Measurements from ENCODE around the gene ADRA2B. TPM values are rescaled to one million over a fixed set of nuclear protein-coding genes. Genes with fewer than 3 reads are reported as not detected.

ADRA2B gene
- total RNA-seq, 1 experiment from 2014 or later = 0.28 TPM

DNA sequence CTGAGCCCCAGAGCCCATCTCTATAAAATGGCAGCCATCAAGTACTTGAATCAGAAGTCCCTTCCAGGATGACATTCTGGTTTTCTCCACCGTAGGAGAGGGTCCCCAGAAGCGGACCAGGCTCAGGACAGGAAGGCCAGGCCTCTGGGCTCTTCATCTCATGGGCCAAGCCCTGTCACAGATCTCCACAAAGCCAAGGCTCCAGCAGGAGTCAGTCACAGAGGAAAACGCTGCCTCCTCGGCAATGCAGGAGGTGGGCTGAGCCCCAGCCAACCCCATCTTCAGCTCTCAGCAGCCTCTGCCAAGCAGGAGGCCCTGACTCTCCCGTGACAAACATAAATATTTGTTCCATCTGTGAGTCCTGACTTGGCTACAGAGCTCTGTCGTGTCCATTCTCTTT lies 42.2 kb downstream of the ADRA2B start:
- TF ChIP-seq SIN3A (IDR thresholded peaks at IDR 0.05; ENCODE audit: borderline replicate concordance, insufficient read depth, low read depth, low read length) (no peak), REST (IDR thresholded peaks at IDR 0.05; ENCODE audit: insufficient read depth in 1 of 2, low read depth in 2 of 2, low read length in 1 of 2) (no peak), TCF7L2 (IDR thresholded peaks at IDR 0.05; ENCODE audit: low read depth, low read length) (no peak), CTCF (IDR thresholded peaks at IDR 0.05) (no peak), POLR2AphosphoS5 (IDR thresholded peaks at IDR 0.05; ENCODE audit: low read depth, low read length) (no peak)
- no TSS peak for BruUV-seq (replicated peaks)
- no peaks in the 10 kb centered on the region for H3K36me3 ChIP-seq (ENCODE audit: control insufficient read depth, insufficient read depth, low read length)
- ATAC-seq (no peak), DNase-seq (ENCODE audit: low read depth, low spot score) (no peak)
- ChIA-PET POLR2A (no interaction called here), CTCF (no interaction called here)
- H3K9me3 ChIP-seq (ENCODE audit: control insufficient read depth, insufficient read depth, low read depth, low read length) = no peaks in the 10 kb centered on the region
- no peak overlapping the region for H3K27ac ChIP-seq (ENCODE audit: low read length)
- intact Hi-C loops (cut with micrococcal nuclease; ENCODE audit: unreplicated experiment) (no loop called here), in situ Hi-C loops (cut with HindIII; ENCODE audit: low pct_unique_long_range_greater_than_20kb, low sequenced_read_pairs) (no loop called here)
- H3K4me1 ChIP-seq (ENCODE audit: control insufficient read depth, insufficient read depth, low read length) = no peaks in the 10 kb centered on the region
- H3K27me3 ChIP-seq (ENCODE audit: control insufficient read depth, insufficient read depth, low read length) = peaks cover 4% of the 10 kb centered on the region; the same call in 1 of the 2 replicates
- H3K4me3 ChIP-seq (ENCODE audit: low read depth in 2 of 2, low read length in 2 of 2) = no peak overlapping the region

- no peaks in the 10 kb centered on the region for H3K4me1 ChIP-seq (ENCODE audit: control insufficient read depth, insufficient read depth, low read length)
- H3K9me3 ChIP-seq (ENCODE audit: control insufficient read depth, insufficient read depth, low read depth, low read length) = no peaks in the 10 kb centered on the region
- no peak for ATAC-seq
- in situ Hi-C loops (cut with HindIII; ENCODE audit: low pct_unique_long_range_greater_than_20kb, low sequenced_read_pairs) (no loop called here), intact Hi-C loops (cut with micrococcal nuclease; ENCODE audit: unreplicated experiment) (no loop called here)
- TF ChIP-seq TCF7L2 (IDR thresholded peaks at IDR 0.05; ENCODE audit: low read depth, low read length) = no peak
- no peak for TF ChIP-seq POLR2AphosphoS5 (IDR thresholded peaks at IDR 0.05; ENCODE audit: low read depth, low read length)
- TF ChIP-seq REST (IDR thresholded peaks at IDR 0.05; ENCODE audit: insufficient read depth in 1 of 2, low read depth in 2 of 2, low read length in 1 of 2) = no peak
- no peak for TF ChIP-seq SIN3A (IDR thresholded peaks at IDR 0.05; ENCODE audit: borderline replicate concordance, insufficient read depth, low read depth, low read length)
- no peak for TF ChIP-seq CTCF (IDR thresholded peaks at IDR 0.05)
- no peak for DNase-seq (ENCODE audit: low read depth, low spot score)
- CTCF ChIA-PET = no interaction called here
- H3K27me3 ChIP-seq (ENCODE audit: control insufficient read depth, insufficient read depth, low read length) = no peaks in the 10 kb centered on the region; the same call in 1 of the 2 replicates
- no peak overlapping the region for H3K4me3 ChIP-seq (ENCODE audit: low read depth in 2 of 2, low read length in 2 of 2)
- BruUV-seq (replicated peaks) = no TSS peak
- no peak overlapping the region for H3K27ac ChIP-seq (ENCODE audit: low read length)
- H3K36me3 ChIP-seq (ENCODE audit: control insufficient read depth, insufficient read depth, low read length) = no peaks in the 10 kb centered on the region
- POLR2A ChIA-PET = no interaction called here
Measured at GRCh38 chr2:96073170-96073775, 43.1 kb downstream of the ADRA2B start.
